ENCODE measurements around the gene FNDC3B. TPM values are rescaled to one million over a fixed set of nuclear protein-coding genes. Genes with fewer than 3 reads are reported as not detected.

Gene FNDC3B
- total and polyA plus RNA-seq, 9 donors = 22.1 to 198 (median 108) TPM

DNA sequence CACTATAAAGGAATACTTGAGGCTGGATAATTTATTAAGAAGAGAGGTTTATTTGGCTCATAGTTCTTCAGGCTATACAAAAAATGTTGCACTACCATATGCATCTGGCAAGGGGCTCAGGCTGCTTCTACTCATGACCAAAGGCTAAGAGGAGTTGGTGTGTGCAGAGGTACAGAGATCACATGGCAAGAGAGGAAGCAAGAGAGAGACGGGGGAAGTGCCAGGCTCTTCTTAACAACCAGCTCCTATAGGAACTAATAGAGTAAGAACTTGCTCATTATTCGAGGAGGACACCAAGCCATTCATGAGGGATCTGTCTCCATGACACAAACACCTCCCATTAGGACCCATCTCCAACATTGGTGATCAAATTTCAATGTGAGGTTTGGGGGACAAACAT lies 6.0 kb upstream of the FNDC3B start:
- Histone ChIP-seq H3K27me3 (no peaks in the 10 kb centered on the region), H3K4me1 (ENCODE audit: insufficient read depth) (no peaks in the 10 kb centered on the region), H3K27ac (no peak overlapping the region), H3K36me3 (no peaks in the 10 kb centered on the region), H3K9me3 (no peaks in the 10 kb centered on the region), H3K4me3 (no peak overlapping the region)
- DNase-seq = no peak
- intact Hi-C loops (cut with DNase I) = loop anchor here in 2 of 4 donors (10.0 kb wide), 1 partner anchor 189 kb away; the partner anchor contains the start of gene TMEM212 (in 2 of the 2)
- WGBS, 3 donors = 93 to 96% (median 96%) methylated on average over 2 of the region's 2 CpGs
- no peak for TF ChIP-seq POLR2A (IDR thresholded peaks at IDR 0.05)
- TF ChIP-seq, protein P1, sequence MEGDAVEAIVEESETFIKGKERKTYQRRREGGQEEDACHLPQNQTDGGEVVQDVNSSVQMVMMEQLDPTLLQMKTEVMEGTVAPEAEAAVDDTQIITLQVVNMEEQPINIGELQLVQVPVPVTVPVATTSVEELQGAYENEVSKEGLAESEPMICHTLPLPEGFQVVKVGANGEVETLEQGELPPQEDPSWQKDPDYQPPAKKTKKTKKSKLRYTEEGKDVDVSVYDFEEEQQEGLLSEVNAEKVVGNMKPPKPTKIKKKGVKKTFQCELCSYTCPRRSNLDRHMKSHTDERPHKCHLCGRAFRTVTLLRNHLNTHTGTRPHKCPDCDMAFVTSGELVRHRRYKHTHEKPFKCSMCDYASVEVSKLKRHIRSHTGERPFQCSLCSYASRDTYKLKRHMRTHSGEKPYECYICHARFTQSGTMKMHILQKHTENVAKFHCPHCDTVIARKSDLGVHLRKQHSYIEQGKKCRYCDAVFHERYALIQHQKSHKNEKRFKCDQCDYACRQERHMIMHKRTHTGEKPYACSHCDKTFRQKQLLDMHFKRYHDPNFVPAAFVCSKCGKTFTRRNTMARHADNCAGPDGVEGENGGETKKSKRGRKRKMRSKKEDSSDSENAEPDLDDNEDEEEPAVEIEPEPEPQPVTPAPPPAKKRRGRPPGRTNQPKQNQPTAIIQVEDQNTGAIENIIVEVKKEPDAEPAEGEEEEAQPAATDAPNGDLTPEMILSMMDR (IDR thresholded peaks at IDR 0.05) = no peak
- no peak for TF ChIP-seq EP300 (IDR thresholded peaks at IDR 0.05)

DNA sequence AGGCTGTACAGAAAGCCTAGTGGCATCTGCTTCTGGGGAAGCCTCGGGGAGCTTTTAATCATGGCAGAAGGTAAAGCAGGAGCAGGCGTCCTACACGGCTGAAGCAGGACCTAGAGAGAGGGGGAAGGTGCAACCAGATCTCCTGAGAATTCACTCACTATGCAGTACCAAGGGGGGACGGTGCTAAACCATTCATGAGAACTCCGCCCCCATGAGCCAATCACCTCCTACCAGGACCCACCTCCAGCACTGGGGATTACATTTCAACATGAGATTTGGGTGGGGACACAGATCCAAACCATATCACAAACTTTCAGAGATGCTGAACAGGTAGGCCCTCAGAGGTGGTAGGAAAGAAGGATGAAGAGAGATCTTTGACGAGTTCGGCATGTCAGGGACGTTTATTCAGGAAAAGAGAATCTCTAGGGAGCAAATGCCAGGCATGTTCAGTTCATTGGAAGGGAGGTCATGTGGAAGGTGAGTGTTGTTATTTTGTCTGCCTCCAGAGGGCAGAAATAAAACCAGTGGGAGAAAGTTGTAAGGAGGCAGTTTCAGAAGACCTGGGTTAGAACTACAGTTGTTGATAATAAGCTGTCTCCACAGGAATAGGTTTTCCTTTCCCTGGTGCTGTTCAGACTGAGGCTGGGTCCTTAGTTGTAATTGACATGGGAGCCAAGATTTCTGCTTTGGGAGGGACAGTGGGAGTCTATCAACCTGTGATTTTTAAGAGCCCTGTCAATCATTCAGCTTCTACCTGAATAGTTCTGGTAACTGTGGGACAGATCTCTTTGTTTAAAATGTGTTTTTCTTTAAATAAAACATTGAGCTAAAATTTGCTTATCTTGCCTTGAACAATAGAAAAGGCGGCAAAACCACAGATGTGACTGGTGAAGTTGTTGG lies 4.3 kb upstream of the FNDC3B start:
- no peak for DNase-seq
- no peaks in the 10 kb centered on the region for H3K27me3 ChIP-seq
- no peaks in the 10 kb centered on the region for H3K36me3 ChIP-seq
- TF ChIP-seq EP300 (IDR thresholded peaks at IDR 0.05) (no peak), POLR2A (IDR thresholded peaks at IDR 0.05) (no peak)
- TF ChIP-seq, protein P1 (IDR thresholded peaks at IDR 0.05) = no peak
- H3K4me3 ChIP-seq = no peak overlapping the region
- no peak overlapping the region for H3K27ac ChIP-seq
- no peaks in the 10 kb centered on the region for H3K4me1 ChIP-seq (ENCODE audit: insufficient read depth)
- H3K9me3 ChIP-seq = no peaks in the 10 kb centered on the region
- intact Hi-C loops (cut with DNase I) = loop anchor here in 2 of 4 donors (10.0 kb wide), 1 partner anchor 190 kb away; the partner anchor contains the start of gene TMEM212 (in 2 of the 2)
- WGBS, 3 donors = 89 to 91% (median 90%) methylated on average over 9 of the region's 9 CpGs

DNA sequence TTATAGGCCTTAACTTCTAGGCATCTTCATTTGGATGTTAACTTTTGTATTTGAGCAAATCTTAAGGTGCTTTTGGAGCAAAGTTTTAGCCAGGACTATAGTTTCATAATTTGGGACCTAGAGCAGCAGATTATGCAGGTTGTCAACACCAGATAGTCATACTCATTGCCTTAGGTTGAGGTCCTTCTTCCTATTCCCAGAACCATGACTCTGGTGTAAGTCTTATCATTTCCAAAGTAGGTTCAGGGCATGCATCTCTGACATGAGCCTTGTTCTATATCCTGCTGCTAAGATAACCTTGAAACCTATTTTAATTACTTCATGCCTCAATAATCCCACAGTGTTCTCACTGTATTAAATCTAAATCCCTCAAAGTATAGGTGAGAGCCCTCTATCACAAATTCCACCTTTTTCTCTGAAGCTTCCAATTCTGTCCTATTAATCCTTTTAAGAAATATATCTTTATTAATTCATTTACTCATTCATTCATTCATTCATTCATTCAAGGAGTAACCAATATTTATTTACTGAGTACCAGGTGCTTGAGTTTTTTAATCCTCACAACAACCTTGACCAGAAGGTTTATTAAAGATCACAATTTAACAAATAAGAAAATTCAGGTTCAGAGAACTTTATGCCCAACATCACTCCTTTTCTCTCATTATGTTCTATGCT lies 2.7 kb upstream of the FNDC3B start:
- no peak overlapping the region for H3K27ac ChIP-seq
- DNase-seq = no peak
- H3K9me3 ChIP-seq = no peaks in the 10 kb centered on the region
- no peak overlapping the region for H3K4me3 ChIP-seq
- TF ChIP-seq POLR2A (IDR thresholded peaks at IDR 0.05) (no peak), EP300 (IDR thresholded peaks at IDR 0.05) (no peak)
- TF ChIP-seq, protein P1 (IDR thresholded peaks at IDR 0.05) = no peak
- no peaks in the 10 kb centered on the region for H3K4me1 ChIP-seq (ENCODE audit: insufficient read depth)
- intact Hi-C loops (cut with DNase I) = loop anchor here in 2 of 4 donors (10.0 kb wide), 1 partner anchor 192 kb away; the partner anchor contains the start of gene TMEM212 (in 2 of the 2)
- no peaks in the 10 kb centered on the region for H3K36me3 ChIP-seq
- no peaks in the 10 kb centered on the region for H3K27me3 ChIP-seq

DNA sequence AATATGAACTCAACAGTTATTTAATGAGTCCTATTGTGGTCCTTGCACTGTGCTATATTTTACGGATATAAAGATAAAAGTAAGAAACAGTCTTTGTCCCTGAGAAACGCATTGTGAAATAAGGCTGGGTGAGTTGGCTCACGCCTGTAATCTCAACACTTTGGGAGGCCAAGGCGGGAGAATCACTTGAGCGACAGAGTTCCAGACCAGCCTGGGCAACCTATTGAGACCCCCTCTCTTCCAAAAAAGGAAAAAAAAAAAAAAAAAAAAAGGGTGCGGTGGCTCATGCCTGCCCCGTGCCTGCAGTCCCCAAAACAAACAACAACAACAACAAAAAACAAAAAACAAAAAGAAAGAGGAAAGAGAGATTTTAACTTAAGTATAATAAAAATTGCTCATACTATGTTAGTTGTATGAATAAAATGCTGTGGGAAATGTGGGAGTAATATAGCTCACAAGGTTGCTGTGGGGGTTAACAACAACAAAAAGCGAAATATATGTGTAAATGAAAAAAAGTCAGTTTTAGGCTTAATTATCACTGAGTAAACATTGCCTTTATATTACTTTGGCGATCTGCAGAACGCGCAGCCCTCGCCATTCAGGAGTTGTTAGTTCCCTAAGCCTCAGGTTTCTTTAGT lies 461 bp upstream of the FNDC3B start:
- H3K4me3 ChIP-seq = peak overlapping the region; percentile 91
- no peaks in the 10 kb centered on the region for H3K27me3 ChIP-seq
- peaks cover 7% of the 10 kb centered on the region for H3K4me1 ChIP-seq (ENCODE audit: insufficient read depth)
- no peaks in the 10 kb centered on the region for H3K9me3 ChIP-seq
- 5 to 15% (median 7%) methylated on average over 12 of the region's 12 CpGs for WGBS, 3 donors
- H3K27ac ChIP-seq = peak overlapping the region; percentile 97
- TF ChIP-seq, protein P1 (IDR thresholded peaks at IDR 0.05) = no peak
- TF ChIP-seq EP300 (IDR thresholded peaks at IDR 0.05) (no peak), POLR2A (IDR thresholded peaks at IDR 0.05) (no peak)
- no peaks in the 10 kb centered on the region for H3K36me3 ChIP-seq
- intact Hi-C loops (cut with DNase I) = loop anchor here in 2 of 4 donors (10.0 kb wide), 1 partner anchor 194 kb away; the partner anchor contains the start of gene TMEM212 (in 2 of the 2)
- DNase-seq = peak in 3 of 5 donors; percentile 24 to 69 (median 40)
